GM12891 (cell line): ENCODE results near the gene PLA2G15.

Experiments
- POLR2AphosphoS5 ChIP-seq: IDR thresholded peaks from 2 replicates; pipeline ENCODE4 v1.6.1; 2011; ENCODE audit warnings: low read depth, low read length, control low read depth
- POU2F2 ChIP-seq: IDR thresholded peaks from 2 replicates; pipeline ENCODE4 v1.6.1; 2011; ENCODE audit warnings: low read depth, mild to moderate bottlenecking, control low read depth, low read length, moderate library complexity

DNA sequence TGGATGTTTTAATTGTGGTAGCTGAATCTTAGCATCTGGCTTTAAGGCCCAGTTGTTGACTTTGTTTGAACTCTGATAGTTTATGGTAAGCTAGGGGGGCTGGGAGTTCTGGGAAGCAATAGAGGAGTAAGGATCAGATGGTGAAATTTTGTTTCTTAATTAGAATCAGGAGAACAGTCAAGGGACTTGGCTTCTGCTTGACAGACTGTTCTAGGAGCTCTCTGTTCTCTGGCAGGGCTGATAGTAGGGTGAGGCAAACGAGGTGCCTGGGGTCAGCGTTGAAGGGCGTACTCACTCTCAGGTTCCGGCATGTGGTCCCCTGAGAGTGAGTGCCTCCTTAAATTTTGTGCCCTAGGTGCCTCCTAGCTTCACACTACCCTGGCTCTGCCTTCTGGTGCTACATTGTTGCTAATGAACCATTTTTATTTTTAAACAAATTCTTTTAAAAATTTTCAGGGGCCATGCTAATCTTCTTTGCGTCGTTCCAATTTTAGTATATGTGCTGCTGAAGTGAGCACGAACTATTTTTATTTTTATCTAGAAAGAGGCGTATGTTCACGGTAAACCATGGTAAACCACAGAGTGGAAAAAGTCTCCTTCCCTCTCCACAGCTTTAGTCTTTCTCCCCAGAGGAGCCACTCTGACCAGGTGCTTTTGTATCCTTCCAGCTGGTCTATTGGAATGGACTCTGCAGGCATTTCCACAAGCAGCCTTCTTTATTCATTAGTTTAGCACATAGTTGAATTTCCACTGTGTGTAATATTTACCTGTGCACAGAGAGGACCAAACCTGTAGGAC, 38.8 kb downstream of the PLA2G15 start:
- TF ChIP-seq POLR2AphosphoS5 (no peak), POU2F2 (no peak)
